NCI-H146 treated with DMSO at 0.1 percent for 48 hours (cell line): Measurements from ENCODE around the gene KRTAP5-7.

Experiments
- DNase-seq: peaks from one replicate; lab custom pipeline; 2025; ENCODE audit not compliant: unreplicated experiment; lab: John Stamatoyannopoulos, UW

KRTAP5-7 gene

DNA sequence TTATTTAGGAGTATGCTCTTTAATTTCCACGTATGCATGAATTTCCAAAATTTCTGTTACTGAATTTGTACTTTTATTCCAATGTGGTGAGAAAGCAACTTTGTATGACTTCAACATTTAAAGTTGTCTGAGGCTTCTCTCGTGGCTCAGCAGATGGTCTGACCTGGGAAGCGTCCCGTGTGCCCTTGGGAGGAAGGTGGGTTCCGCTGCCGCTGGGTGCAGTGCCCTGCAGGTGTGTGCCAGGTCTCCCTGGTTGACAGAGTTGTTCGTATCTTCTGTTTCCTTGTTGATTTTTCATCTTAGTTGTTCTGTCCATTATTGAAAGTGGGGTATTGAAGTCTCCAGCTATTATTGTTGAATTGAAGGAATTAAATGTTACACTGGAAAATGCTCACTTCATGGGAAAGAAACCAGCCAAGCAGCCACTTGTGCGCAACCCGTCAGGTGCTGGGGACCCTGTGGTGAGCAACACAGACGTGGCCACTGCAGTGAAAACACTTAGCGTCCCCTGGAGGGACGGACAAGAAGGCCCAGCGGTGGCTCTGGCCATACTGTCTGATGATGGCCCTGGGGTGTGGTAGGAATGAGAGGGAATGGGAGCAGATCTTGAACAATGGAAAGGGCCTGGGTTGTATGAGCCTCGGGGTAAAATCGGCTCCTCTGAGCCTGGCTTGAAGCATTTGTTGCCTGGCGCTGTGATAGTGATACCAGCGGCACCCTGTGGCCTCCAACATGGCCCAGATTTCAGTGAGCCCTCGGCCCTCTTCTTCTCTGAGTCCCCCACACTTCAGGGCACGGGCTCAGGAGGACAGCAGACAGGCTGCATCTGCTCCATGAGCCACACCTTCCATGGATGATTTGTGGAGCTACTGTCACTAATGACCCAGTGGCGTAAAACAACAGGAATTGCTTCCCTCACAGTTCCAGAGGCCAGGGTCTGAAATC is 31.5 kb upstream of the KRTAP5-7 start:
- no peak for DNase-seq

DNA sequence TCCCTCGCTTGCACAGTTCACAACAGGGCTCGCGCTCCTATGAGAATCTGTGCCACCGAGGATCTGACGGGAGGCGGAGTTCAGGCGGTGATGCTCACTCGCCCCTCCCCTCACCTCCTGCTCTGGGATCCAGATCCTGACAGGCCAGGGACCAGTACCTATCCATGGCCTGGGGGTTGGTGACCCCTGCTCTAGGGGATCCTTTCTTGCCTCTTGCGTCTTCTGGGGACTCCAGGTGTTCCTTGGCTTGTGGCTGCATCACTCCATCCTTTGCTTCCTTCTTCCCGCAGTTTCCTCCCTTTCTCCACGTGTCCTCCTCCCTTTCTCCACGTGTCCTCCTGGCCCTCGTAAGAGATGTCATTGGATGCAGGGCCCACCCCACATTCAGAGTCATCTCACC is 30.6 kb upstream of the KRTAP5-7 start:
- no peak for DNase-seq

- DNase-seq, result no peak
Measured at GRCh38 chr11:71498091-71498490, 29.0 kb upstream of the KRTAP5-7 start.

- DNase-seq, result no peak
Measured at GRCh38 chr11:71499125-71499524, 27.9 kb upstream of the KRTAP5-7 start.

DNA sequence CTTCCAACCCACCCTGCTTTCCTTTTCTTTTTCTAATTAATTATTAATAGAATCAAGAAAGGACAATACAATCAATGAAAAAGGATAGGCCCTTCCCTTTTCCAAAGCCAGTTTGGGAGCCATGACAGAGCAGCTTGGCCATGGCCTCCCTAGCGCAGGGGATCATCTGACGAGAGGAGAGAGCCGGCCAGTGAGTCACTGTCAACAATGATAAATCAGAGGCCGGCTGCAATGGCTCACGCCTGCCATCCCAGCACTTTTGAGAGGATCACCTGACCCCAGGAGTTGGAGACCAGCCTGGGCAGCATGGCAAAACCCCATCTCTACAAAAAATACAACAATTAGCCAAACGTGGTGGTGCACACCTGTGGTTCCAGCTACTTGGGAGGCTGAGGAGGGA is 27.5 kb upstream of the KRTAP5-7 start:
- no peak for DNase-seq

DNA sequence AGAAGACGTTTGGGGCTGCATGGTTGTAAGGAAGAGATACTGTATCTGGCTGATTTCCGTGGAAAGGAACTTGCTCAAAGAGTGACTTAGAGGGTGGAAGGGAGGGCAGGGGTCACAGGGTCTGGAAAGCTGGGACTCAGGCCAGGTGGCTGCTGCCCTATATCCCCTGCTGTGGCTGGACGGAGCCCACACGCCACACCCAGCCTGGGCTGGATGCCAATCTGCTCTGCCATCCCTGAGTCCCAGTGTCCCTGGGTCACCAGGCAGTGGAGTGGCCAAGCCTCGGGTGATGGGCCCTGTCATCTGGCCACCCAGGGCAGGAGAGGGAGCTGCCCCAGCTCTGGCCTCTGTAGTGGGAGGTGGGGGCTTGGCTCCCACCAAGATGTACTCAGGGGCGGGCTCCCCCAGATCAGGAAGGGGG is 26.5 kb upstream of the KRTAP5-7 start:
- DNase-seq, result no peak

GRCh38 chr11:71501071-71501985 is 25.7 kb upstream of the KRTAP5-7 start:
- DNase-seq, result no peak

DNA sequence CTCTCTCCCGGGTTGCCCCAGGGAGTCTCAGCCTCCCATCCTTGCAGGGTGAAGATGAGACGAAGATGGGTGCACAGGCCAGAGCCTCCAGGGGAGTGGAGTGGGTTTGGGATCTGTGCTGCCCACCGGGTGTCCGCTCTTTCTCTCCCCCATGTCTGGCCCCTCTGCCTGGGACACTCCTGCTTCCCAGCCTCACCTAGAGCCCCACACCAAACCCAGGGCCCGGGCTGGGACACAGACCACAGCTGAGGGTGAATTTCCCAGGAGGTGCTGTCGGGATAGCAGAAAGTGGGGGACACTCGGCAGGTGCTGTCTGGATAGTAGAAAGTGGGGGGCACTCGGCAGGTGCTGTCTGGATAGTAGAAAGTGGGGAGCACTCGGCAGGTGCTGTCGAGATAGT is 25.0 kb upstream of the KRTAP5-7 start:
- DNase-seq, result no peak

- DNase-seq, result no peak
Measured at GRCh38 chr11:71502871-71503435, 24.1 kb upstream of the KRTAP5-7 start.

DNA sequence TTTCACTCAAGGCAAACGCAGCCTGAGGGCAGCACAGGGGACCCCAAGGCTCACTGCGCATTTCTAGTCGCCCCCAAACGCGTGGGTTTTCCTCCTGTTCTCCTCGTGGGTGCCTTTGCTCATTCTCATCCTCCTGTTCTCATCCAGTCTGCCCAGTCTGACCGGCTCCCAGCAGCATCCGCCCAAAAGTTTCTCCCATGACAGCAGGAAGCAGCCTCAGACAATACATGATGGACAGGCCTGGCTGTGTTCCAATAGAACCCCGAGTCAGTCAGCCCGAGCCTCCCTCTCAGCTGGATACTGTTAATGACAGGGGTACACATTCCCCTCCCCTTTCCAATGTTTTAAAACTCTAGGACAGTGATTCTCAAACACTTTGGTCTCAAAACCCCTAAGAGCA is 22.5 kb upstream of the KRTAP5-7 start:
- no peak for DNase-seq

- DNase-seq, result no peak
Measured at GRCh38 chr11:71505001-71505400, 22.1 kb upstream of the KRTAP5-7 start.

DNA sequence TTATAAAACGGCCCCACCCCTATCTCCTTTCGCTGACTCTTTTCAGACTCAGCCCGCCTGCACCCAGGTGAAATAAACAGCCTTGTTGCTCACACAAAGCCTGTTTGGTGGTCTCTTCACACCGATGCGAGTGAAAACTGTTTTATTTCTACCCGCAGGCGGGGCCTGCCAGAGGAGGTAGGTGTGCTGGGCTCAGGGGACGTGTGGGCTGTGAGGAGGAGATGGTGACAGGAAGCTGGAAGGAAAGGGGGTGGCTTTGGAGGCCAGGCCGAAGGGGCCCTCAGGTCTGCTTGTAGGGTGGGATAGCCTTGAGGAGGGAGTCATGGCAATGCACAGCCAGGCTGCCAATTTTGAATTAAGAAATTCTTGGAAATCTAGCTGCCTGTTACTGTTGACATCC is 21.3 kb upstream of the KRTAP5-7 start:
- DNase-seq, result no peak

DNA sequence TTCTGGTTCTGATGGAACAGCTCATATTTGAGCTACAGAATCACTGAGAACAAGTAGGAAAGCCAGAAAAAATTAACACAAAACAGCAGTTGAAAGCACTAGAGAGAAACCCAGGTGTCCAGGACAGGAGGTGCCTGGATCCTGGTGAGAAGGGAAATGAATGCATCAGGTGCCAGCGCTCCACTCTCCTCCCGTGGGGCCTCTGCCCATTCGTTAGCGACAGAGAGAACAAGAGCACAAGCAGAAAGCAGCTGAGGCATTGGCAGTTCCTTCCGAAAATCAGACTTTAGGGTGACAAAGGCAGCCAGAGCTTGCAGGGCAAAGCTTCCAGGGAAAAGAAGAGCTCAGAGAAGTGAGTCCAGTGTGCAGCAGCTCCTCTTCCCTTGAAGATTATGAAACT is 20.0 kb upstream of the KRTAP5-7 start:
- no peak for DNase-seq

DNA sequence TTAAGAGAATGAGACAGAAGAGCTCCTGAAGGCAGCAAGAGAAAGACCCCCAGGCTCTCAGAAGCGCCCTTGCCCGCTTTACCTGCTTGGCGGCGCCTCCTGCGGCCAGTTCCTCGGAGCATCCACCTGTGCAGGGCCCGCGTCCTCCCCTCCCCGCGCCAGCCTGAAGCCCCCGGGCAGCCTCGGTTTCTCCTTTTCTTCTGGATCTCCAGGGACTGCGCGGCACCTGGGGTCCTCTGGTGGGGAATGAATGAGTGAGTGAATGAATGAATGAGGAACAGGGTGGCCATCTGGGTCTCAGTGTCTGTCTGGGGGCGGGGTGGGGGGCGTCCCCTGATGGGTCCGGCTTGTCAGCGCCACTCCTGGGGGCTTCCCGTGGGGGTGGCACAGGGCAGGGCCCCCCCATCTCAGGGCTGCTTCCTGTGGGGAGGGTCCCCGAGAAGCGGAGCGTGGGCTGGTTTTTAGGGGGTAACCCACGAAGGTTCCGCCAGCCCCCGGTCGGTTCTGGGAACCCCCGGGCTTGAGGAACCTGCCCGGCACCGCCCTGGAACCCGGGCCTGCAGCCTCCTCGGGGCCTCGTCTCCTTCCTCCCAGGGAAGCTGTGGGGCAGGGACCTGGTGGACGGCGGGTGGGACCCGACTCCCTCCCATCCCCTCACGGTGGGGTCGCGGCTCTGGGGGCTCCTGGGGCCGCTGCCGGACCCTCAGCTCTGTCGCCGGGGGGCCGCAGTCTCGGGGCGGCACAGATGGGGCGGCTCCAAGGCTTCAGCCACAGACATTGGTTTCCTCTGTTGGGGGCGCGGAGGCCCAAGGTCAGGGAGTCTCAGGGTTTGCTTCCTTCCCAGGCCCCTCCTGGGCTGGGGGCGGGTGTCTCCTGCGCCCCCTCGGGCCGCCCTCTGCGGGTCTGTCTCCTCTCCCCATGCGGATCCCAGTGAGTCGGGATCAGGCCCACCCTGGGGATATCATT is 8.3 kb upstream of the KRTAP5-7 start:
- no peak for DNase-seq

- no peak for DNase-seq
Measured at GRCh38 chr11:71519546-71519945, 7.5 kb upstream of the KRTAP5-7 start.

DNA sequence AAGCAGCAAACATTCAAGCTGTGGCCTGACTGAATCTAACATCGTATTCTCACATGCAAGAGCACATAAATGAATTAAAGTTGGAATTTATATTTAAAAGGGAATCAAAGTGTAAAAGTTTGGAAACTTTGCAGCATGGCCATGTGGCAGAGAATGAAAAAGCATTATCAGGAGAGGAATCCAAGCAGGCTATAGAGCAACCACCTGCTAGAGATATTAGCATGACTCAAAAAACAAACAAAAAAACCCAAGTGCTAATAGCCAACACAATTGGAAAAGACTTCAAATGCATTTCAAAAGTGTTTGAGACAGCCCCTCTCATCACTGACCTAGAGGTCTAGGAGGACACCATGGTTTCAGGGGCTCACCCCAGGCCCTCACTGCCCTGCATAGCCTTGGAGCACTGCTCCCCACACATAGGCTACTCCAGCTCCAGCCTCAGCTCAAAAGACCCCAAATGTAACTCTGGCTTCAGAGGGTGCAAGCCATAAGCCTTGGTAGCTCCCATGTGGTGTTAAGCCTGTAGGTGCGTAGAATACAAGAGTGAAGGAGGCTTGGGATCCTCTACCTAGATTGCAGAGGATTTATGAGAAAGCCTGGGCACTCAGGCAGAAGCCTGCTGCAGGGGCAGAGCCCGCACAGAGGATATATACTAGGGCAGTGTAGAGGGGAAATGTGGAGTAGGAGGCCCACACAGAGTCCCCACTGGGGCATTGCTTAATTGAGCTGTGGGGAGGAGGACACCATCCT is 1.7 kb upstream of the KRTAP5-7 start:
- no peak for DNase-seq

DNA sequence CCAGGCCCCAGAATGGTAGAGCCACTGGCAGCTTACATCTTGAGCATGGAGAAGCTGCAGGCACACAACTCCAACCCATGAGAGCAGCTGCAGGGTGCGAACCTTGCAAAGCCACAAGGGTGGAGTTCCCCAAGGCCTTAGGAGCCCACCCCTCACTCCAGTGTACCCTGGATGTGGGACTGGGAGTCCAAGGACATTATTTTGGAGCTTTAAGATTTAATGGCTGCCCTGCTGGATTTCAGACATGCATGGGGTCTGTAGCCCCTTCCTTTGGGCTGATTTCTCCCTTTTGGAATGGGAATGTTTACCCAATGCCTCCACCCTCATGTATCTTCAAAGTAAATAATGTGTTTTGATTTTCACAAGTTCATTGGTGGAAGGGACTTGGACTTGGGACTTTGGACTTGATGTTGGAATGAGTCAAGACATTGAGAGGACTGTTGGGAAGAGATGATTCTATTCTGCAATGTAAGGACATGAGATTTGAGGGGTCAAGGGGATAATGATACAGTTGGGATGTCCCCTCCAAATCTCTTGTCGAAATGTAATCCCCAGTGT is 1.1 kb upstream of the KRTAP5-7 start:
- DNase-seq, result no peak

DNA sequence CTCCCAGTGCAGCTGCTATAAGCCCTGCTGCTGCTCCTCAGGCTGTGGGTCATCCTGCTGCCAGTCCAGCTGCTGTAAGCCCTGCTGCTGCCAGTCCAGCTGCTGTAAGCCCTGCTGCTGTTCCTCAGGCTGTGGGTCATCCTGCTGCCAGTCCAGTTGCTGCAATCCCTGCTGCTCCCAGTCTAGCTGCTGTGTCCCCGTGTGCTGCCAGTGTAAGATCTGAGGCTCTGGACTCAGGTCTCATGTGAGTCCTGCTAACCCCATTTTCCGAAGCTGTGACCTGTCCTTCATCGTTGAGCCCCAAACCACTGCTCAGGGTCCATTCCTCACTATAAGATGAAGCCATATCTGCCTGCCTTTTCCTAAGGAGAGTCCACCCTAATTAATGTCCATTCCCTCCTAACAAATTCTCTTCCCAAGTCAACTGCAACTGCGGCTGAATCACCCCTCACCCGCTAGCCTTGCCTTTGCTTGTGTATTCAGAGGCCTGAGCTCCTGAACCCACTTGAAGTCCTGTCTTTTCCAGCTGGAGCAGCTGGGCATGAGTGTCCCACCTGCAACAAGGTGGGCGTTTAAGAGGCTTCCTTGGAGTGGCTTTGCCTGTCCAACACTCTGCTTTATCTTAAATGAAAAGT is 626 bp downstream of the KRTAP5-7 start:
- no peak for DNase-seq

- no peak for DNase-seq
Measured at GRCh38 chr11:71530602-71531001, 3.5 kb downstream of the KRTAP5-7 start.
